ENCODE data around the gene TENT4B. TPM values are rescaled to one million over a fixed set of nuclear protein-coding genes. Genes with fewer than 3 reads are reported as not detected.

The TENT4B gene
- total and polyA plus RNA-seq, 4 donors, result 11.1 to 18.3 (median 15.7) TPM

GRCh38 chr16:50153596-50154419, 702 bp downstream of the TENT4B start:
- under 1% methylated on average over 89 of the region's 89 CpGs for WGBS (ENCODE audit: insufficient coverage)

GRCh38 chr16:50154420-50154950, 1.4 kb downstream of the TENT4B start:
- H3K36me3 ChIP-seq (ENCODE audit: control insufficient read depth, insufficient read depth, low read length), result no peaks in the 10 kb centered on the region
- no peak overlapping the region for H3K27ac ChIP-seq (ENCODE audit: low read depth, low read length)
- no peaks in the 10 kb centered on the region for H3K9me3 ChIP-seq (ENCODE audit: control insufficient read depth, insufficient read depth, low read length)
- H3K4me1 ChIP-seq (ENCODE audit: control insufficient read depth, insufficient read depth, low read length), result peaks cover 16% of the 10 kb centered on the region
- no peaks in the 10 kb centered on the region for H3K27me3 ChIP-seq (ENCODE audit: control insufficient read depth, insufficient read depth, low read length)
- 1% methylated on average over 5 of the region's 10 CpGs for WGBS (ENCODE audit: insufficient coverage)
- peak overlapping the region; percentile 57 for H3K4me3 ChIP-seq (ENCODE audit: low read depth, low read length)
- peak in 2 of 6 donors; percentile 44 to 48 for DNase-seq (ENCODE audit: low read depth in 4 of 6, low spot score in 6 of 6)

More at GRCh38 chr16:50153596-50154419, 702 bp downstream of the TENT4B start:
- Histone ChIP-seq H3K9me3 (ENCODE audit: control insufficient read depth, insufficient read depth, low read length) (no peaks in the 10 kb centered on the region), H3K27me3 (ENCODE audit: control insufficient read depth, insufficient read depth, low read length) (no peaks in the 10 kb centered on the region), H3K27ac (ENCODE audit: low read depth, low read length) (no peak overlapping the region), H3K36me3 (ENCODE audit: control insufficient read depth, insufficient read depth, low read length) (no peaks in the 10 kb centered on the region), H3K4me3 (ENCODE audit: low read depth, low read length) (peak overlapping the region; percentile 57), H3K4me1 (ENCODE audit: control insufficient read depth, insufficient read depth, low read length) (peaks cover 16% of the 10 kb centered on the region)
- peak in 2 of 6 donors; percentile 28 to 30 for DNase-seq (ENCODE audit: low read depth in 4 of 6, low spot score in 6 of 6)

GRCh38 chr16:50155925-50156324, 2.8 kb downstream of the TENT4B start:
- WGBS (ENCODE audit: insufficient coverage), result no CpG with 5 or more reads among the region's 1 CpG
- Histone ChIP-seq H3K4me3 (ENCODE audit: low read depth, low read length) (peak overlapping the region; percentile 57), H3K27ac (ENCODE audit: low read depth, low read length) (no peak overlapping the region), H3K27me3 (ENCODE audit: control insufficient read depth, insufficient read depth, low read length) (no peaks in the 10 kb centered on the region), H3K9me3 (ENCODE audit: control insufficient read depth, insufficient read depth, low read length) (no peaks in the 10 kb centered on the region), H3K36me3 (ENCODE audit: control insufficient read depth, insufficient read depth, low read length) (no peaks in the 10 kb centered on the region), H3K4me1 (ENCODE audit: control insufficient read depth, insufficient read depth, low read length) (peaks cover 16% of the 10 kb centered on the region)
- no peak for DNase-seq (ENCODE audit: low read depth in 4 of 6, low spot score in 6 of 6)

GRCh38 chr16:50156590-50156989, 3.5 kb downstream of the TENT4B start:
- Histone ChIP-seq H3K9me3 (ENCODE audit: control insufficient read depth, insufficient read depth, low read length) (no peaks in the 10 kb centered on the region), H3K27ac (ENCODE audit: low read depth, low read length) (no peak overlapping the region), H3K27me3 (ENCODE audit: control insufficient read depth, insufficient read depth, low read length) (no peaks in the 10 kb centered on the region), H3K4me1 (ENCODE audit: control insufficient read depth, insufficient read depth, low read length) (peaks cover 16% of the 10 kb centered on the region), H3K4me3 (ENCODE audit: low read depth, low read length) (no peak overlapping the region), H3K36me3 (ENCODE audit: control insufficient read depth, insufficient read depth, low read length) (no peaks in the 10 kb centered on the region)
- no peak for DNase-seq (ENCODE audit: low read depth in 4 of 6, low spot score in 6 of 6)
- 88% methylated on average over 4 of the region's 6 CpGs for WGBS (ENCODE audit: insufficient coverage)

GRCh38 chr16:50160495-50161164, 7.5 kb downstream of the TENT4B start:
- no peak overlapping the region for H3K27ac ChIP-seq (ENCODE audit: low read depth, low read length)
- DNase-seq (ENCODE audit: low read depth in 4 of 6, low spot score in 6 of 6), result no peak
- WGBS (ENCODE audit: insufficient coverage), result no CpG with 5 or more reads among the region's 4 CpGs
- H3K36me3 ChIP-seq (ENCODE audit: control insufficient read depth, insufficient read depth, low read length), result no peaks in the 10 kb centered on the region
- no peaks in the 10 kb centered on the region for H3K9me3 ChIP-seq (ENCODE audit: control insufficient read depth, insufficient read depth, low read length)
- no peak overlapping the region for H3K4me3 ChIP-seq (ENCODE audit: low read depth, low read length)
- peaks cover 4% of the 10 kb centered on the region for H3K4me1 ChIP-seq (ENCODE audit: control insufficient read depth, insufficient read depth, low read length)
- H3K27me3 ChIP-seq (ENCODE audit: control insufficient read depth, insufficient read depth, low read length), result no peaks in the 10 kb centered on the region

- WGBS (ENCODE audit: insufficient coverage), result no CpG with 5 or more reads among the region's 2 CpGs
- no peak overlapping the region for H3K27ac ChIP-seq (ENCODE audit: low read depth, low read length)
These were observed 8.8 kb downstream of the TENT4B start for GRCh38 chr16:50161950-50162349.

GRCh38 chr16:50165473-50165872, 12.4 kb downstream of the TENT4B start:
- Histone ChIP-seq H3K9me3 (ENCODE audit: control insufficient read depth, insufficient read depth, low read length) (no peaks in the 10 kb centered on the region), H3K4me1 (ENCODE audit: control insufficient read depth, insufficient read depth, low read length) (no peaks in the 10 kb centered on the region), H3K27me3 (ENCODE audit: control insufficient read depth, insufficient read depth, low read length) (no peaks in the 10 kb centered on the region), H3K4me3 (ENCODE audit: low read depth, low read length) (no peak overlapping the region), H3K36me3 (ENCODE audit: control insufficient read depth, insufficient read depth, low read length) (no peaks in the 10 kb centered on the region), H3K27ac (ENCODE audit: low read depth, low read length) (no peak overlapping the region)
- DNase-seq (ENCODE audit: low read depth in 4 of 6, low spot score in 6 of 6), result no peak
- no CpG with 5 or more reads among the region's 2 CpGs for WGBS (ENCODE audit: insufficient coverage)

More at GRCh38 chr16:50161950-50162349, 8.8 kb downstream of the TENT4B start:
- no peaks in the 10 kb centered on the region for H3K27me3 ChIP-seq (ENCODE audit: control insufficient read depth, insufficient read depth, low read length)
- H3K4me1 ChIP-seq (ENCODE audit: control insufficient read depth, insufficient read depth, low read length), result no peaks in the 10 kb centered on the region
- H3K4me3 ChIP-seq (ENCODE audit: low read depth, low read length), result no peak overlapping the region
- no peaks in the 10 kb centered on the region for H3K9me3 ChIP-seq (ENCODE audit: control insufficient read depth, insufficient read depth, low read length)
- no peak for DNase-seq (ENCODE audit: low read depth in 4 of 6, low spot score in 6 of 6)
- H3K36me3 ChIP-seq (ENCODE audit: control insufficient read depth, insufficient read depth, low read length), result no peaks in the 10 kb centered on the region

GRCh38 chr16:50166511-50167500, 13.7 kb downstream of the TENT4B start:
- Histone ChIP-seq H3K4me3 (ENCODE audit: low read depth, low read length) (no peak overlapping the region), H3K9me3 (ENCODE audit: control insufficient read depth, insufficient read depth, low read length) (no peaks in the 10 kb centered on the region), H3K4me1 (ENCODE audit: control insufficient read depth, insufficient read depth, low read length) (no peaks in the 10 kb centered on the region), H3K36me3 (ENCODE audit: control insufficient read depth, insufficient read depth, low read length) (no peaks in the 10 kb centered on the region), H3K27ac (ENCODE audit: low read depth, low read length) (no peak overlapping the region), H3K27me3 (ENCODE audit: control insufficient read depth, insufficient read depth, low read length) (no peaks in the 10 kb centered on the region)
- DNase-seq (ENCODE audit: low read depth in 4 of 6, low spot score in 6 of 6), result no peak
- 90% methylated on average over 5 of the region's 9 CpGs for WGBS (ENCODE audit: insufficient coverage)

- Histone ChIP-seq H3K27ac (ENCODE audit: low read depth, low read length) (no peak overlapping the region), H3K9me3 (ENCODE audit: control insufficient read depth, insufficient read depth, low read length) (no peaks in the 10 kb centered on the region), H3K4me3 (ENCODE audit: low read depth, low read length) (no peak overlapping the region), H3K36me3 (ENCODE audit: control insufficient read depth, insufficient read depth, low read length) (no peaks in the 10 kb centered on the region), H3K4me1 (ENCODE audit: control insufficient read depth, insufficient read depth, low read length) (no peaks in the 10 kb centered on the region), H3K27me3 (ENCODE audit: control insufficient read depth, insufficient read depth, low read length) (no peaks in the 10 kb centered on the region)
- 83% methylated on average over 4 of the region's 7 CpGs for WGBS (ENCODE audit: insufficient coverage)
- no peak for DNase-seq (ENCODE audit: low read depth in 4 of 6, low spot score in 6 of 6)
These were observed 14.4 kb downstream of the TENT4B start for GRCh38 chr16:50167556-50167955.

Measured in spinal cord (tissue), 10 donors.